GM21381 (cell line): ENCODE data around the gene CCL13.
"Not testable (repeated sequence)": the region's sequence is repeated elsewhere in the genome, so short reads cannot be mapped to it uniquely, and the experiment has no call there.

Experiments used
- ATAC-seq: cut with Tn5 transposase; IDR thresholded peaks from one replicate; pipeline ENCODE4 v1.9.1; 2021; ENCODE audit warnings: mild to moderate bottlenecking, moderate library complexity; ENCODE audit not compliant: unreplicated experiment

Gene CCL13

GRCh38 chr17:34356194-34356593, at the start of gene CCL13:
Gene CCL13 (plus strand): TSS chr17:34356480. CDS start chr17:34356527, 47 bp downstream.
- ATAC-seq = no peak

DNA sequence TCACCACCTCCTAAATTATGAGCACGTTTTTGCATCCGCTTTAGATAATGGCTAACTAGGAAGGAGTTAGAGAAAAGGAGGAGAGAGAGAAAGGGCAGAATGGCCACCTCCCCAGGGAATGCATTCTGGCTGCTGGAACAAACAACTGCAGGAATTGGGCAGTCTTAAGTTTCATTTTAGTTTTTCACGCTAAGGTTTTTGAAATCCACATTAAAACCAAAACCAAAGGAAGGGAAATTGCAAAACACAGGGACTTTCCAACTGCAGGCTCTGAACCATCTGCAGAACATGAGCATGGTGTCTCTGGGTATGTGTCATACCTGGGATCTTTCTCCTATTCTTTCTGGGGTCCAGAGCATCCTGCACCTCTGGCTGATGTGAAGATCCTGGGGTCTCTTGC, 49.2 kb upstream of the CCL13 start:
- ATAC-seq = no peak

- no peak for ATAC-seq
These were observed 47.9 kb upstream of the CCL13 start for GRCh38 chr17:34308371-34308770.

DNA sequence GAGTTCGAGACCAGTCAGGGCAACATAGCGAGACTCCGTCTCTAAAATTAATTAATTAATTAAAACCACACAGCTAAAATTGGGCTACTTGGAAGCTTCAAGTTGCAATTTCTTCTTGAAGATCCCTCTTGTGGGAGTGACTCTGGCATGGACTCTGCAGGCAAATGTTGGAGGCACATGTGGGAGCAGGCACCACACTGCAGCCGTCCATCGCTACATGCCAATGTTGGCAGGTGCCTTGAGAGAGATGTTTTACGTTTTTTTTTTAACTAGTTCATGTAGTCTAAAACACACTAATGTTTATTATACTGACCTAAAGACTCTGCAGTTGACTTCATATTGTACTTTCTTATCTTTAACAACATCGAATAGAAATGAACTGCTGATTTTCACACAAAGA, 45.0 kb upstream of the CCL13 start:
- no peak for ATAC-seq

GRCh38 chr17:34312080-34312479, 44.2 kb upstream of the CCL13 start:
- no peak for ATAC-seq

DNA sequence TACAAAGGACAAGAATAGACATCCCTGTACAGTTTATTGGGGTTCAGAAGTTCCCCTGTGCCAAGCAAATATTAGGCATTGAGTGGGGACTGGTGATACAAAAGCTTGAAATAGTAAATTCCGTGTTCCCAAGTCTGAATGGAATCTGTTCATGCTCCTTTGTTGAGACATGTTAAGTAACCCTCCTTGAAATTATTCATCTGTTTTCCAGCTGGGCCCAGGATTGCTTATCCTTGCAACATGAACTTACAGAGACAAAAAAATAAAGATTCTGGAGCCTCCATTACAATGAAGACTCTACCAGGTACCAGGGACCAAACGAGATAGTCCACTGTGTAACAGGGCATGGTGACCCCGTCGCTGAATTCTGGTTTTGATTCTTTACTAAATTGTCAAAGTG, 43.1 kb upstream of the CCL13 start:
- no peak for ATAC-seq

DNA sequence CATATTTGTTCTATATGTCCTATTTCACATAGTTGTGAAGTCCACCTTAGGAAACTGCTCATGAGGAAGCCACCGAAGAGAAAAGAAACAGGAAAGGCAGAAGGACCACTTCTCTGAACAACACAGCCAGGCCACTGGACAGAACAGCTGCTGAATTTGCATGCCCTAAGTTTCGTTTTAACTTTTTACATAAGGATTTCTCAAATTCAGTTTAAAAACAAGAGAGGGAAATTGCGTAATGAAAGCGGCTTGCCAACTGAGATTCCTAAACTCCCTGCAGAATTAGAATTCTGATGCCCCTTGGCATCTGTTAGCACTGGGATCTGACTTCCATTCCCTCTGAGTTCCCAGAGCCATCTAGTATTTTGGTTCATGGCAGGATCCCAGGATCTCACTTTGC, 42.0 kb upstream of the CCL13 start:
- ATAC-seq = no peak

- no peak for ATAC-seq
These were observed 37.8 kb upstream of the CCL13 start for GRCh38 chr17:34318474-34318873.

- no peak for ATAC-seq
These were observed 37.2 kb upstream of the CCL13 start, which contains the start of gene CCL8 for GRCh38 chr17:34319039-34319483. Gene CCL8 (plus strand): TSS chr17:34319435. CDS start chr17:34319502, 67 bp downstream.

DNA sequence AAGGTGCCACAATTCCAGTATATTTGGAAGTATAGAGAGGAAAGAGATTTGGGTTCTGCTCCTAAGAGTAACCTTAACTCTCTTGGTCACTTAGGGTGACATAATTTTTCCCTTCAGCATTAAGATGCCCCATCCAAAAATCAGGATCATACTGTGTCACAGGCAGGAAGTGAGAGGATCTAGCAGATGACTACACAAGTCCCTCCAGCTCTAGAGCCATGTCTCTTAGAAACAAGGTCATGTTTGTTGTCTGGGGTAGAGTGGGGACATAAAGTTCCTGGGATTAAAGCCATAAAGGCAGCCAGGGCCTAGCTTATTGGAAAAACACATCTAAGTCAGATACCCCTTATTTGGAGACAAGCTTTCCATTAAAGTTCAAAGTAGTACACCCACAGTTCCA, 34.3 kb upstream of the CCL13 start:
- no peak for ATAC-seq

- ATAC-seq = not testable (repeated sequence)
These were observed 28.7 kb upstream of the CCL13 start for GRCh38 chr17:34327580-34327979.

DNA sequence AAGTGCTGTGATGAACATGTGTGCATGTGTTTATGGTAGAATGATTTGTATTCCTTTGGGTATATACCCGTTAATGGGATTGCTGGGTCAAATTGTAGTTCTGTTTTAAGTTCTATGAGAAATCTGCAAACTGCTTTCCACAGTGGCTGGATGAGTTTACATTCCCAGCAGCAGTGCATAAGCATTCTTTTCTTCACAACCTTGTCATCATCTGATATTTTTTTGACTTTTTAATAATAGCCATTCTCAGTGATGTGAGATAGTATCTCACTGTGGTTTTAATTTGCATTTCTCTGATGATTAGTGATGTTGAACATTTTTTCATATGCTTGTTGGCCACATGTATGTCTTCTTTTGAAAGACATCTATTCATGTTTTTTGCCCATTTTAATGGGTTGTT, 18.6 kb upstream of the CCL13 start:
- no peak for ATAC-seq

DNA sequence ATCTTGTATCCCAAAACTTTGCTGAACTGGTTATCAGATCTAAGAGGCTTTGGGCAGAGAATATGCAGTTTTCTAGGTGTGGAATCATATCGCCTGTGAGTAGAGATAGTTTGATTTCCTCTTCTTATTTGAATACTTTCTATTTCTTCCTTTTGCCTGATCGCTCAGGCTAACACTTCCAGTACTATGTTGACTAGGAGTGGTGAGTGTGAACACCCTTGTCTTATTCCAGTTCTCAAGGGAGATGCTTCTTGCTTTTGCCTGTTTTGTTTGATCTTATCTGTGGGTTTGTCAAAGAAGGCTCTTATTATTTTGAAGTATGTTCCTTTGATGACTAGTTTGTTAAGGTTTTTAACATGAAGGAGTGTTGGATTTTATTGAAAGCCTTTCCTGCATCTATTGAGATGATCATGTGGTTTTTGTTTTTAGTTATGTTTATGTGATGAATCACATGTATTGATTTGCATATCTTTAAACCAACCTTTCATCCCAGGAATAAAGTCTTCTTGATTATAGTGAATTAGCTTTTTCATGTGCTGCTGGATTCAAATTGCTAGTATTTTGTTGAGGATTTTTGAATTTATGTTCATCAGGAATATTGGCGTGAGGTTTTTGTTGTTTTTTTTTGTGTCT, 17.0 kb upstream of the CCL13 start:
- ATAC-seq = no peak

- ATAC-seq = no peak
These were observed 14.4 kb upstream of the CCL13 start for GRCh38 chr17:34341916-34342315.

GRCh38 chr17:34347063-34347462, 9.2 kb upstream of the CCL13 start:
- no peak for ATAC-seq

GRCh38 chr17:34349751-34350150, 6.5 kb upstream of the CCL13 start:
- no peak for ATAC-seq

- no peak for ATAC-seq
These were observed 5.2 kb upstream of the CCL13 start for GRCh38 chr17:34351096-34351495.

- ATAC-seq = no peak
These were observed 4.1 kb upstream of the CCL13 start for GRCh38 chr17:34352191-34352590.

DNA sequence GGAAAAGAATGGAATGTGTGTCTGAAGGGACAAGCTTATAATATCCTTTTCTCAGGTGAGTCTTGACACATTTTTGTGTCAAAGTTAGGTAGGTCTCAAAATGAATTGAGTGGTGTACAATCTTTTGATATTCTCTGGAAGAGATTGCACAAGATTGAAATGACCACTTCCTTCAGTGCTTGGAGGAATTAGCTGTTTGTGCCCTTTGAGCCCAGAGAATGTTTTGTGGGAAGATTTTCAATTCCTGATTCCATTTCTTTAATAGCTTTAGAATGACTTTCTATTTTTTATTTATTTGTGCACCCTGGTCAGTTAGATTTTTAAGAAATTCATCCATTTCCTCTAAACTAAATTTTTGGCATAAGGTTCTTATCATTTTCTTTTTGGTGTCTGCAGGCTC, 1.6 kb upstream of the CCL13 start:
- no peak for ATAC-seq

DNA sequence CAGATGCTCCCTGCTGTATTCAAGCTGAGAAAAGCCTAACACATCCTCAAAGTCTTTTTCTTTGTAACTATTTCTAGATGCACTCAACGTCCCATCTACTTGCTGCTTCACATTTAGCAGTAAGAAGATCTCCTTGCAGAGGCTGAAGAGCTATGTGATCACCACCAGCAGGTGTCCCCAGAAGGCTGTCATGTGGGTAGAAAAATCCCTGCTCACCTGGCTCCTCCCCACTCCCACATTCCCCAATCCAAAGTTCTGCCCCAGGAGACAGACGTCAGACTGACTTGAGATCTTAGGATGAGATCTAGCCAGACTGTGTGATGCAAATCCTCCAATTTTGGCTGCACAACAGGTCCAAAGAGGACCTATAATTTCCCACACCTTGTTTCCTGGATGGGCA, 1.1 kb downstream of the CCL13 start:
- ATAC-seq = no peak

GRCh38 chr17:34358631-34359030, 2.4 kb downstream of the CCL13 start:
- no peak for ATAC-seq

DNA sequence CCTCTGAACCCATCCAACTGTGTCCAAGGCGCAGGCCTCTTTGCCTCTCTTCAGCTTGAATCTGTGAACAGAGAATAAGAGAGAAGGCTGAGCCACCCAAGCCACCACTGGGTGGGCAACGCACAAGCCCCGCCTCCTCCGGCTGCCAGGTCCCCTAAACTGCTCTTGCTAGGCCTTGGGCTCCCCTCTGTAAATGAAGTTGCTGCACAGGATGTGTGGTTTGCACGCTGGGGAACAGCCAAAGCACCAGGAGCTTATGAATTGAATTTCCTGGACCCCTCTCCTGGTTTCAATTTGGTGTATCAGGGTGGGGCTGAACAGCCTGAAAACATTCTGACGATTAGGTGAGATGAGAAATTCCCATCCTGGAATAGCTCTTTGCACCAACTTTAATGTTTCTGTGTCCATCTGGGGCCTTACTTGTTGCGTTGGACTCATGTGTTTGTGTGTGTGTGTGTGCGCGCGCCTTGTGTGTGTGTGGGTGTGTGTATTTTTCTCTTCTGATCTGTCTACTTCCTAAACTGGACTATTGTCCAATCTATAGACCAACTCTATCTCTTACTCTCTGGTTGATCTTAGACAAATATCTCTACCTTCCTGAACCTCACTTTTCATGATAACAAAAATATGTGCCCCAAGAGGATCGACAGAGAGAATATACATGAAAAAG, 4.5 kb downstream of the CCL13 start:
- no peak for ATAC-seq
